Liver (tissue), 5 donors: ENCODE measurements around the gene ANKRA2. TPM values are rescaled to one million over a fixed set of nuclear protein-coding genes. Genes with fewer than 3 reads are reported as not detected.

Source experiments
- RXRA ChIP-seq, 2 donors: IDR thresholded peaks; 2 replicates each; pipeline ENCODE4 v1.6.1; 2017 to 2018; ENCODE audit warnings: antibody characterized with exemption in 2 of 2, mild to moderate bottlenecking in 1 of 2
- SP1 ChIP-seq: IDR thresholded peaks from 2 replicates; pipeline ENCODE4 v1.6.1; 2018; ENCODE audit warnings: antibody characterized with exemption, mild to moderate bottlenecking
- polyA plus RNA-seq, 2 donors: library from polyadenylated mRNA; stranded (reverse) in 1 of 2; unstranded in 1 of 2; fragments of 200-250 nt in 1 of 2; fragments of >200 nt in 1 of 2; fragmentation: Nextera tagmentation in 1 of 2; extraction: Ambion mirVana in 1 of 2; gene quantifications; one replicate each; pipeline versions ENCODE4 v1.2.1 to v1.2.3, GENCODE V29; 2013 to 2015
- total RNA-seq, 2 donors: library from RNA; depleted of rRNA; stranded (reverse); fragments of >200 nt; gene quantifications; one replicate each; pipeline ENCODE4 v1.2.3, GENCODE V29; 2014
- donor health status: healthy.
- donor health status: healthy.
- donor health status: healthy.

Gene ANKRA2
- total and polyA plus RNA-seq, 4 donors: 5.9 to 17.0 (median 14.5) TPM

DNA sequence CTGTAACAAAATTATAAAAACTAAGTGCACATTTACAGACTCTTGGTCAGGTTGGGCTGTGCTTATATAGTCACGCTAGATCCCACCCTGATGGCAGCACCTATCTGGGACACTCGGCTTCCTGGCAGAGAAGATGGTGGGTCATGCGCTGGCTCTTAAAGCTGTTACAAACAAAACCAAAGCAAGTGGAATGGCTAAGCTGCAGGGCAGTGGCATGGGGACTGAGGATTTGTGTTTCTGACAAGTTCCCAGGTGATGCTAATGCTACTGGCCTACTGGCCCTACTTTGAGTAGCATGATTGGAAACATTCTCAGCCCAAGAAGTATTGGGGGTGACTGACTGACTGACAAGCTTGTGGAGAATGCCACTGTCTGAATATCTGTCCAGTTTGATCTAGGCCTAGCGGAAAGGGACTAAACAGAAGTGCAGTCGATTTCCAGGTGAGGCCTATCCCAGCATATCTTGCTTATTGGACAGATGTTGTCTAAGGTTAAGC, 58.9 kb downstream of the ANKRA2 start (continued):
- TF ChIP-seq SP1: no peak
- TF ChIP-seq RXRA (IDR thresholded peaks at IDR 0.05): no peak

Other genes with a start within 250 kb of the ANKRA2 start
- not detected for gene FOXD1, start 116.9 kb downstream of the ANKRA2 start, total RNA-seq
- not detected for gene FOXD1, start 116.9 kb downstream of the ANKRA2 start, polyA plus RNA-seq
- gene BTF3, start 67.2 kb downstream of the ANKRA2 start, total RNA-seq: 100 to 1,000 TPM in 1 of 2 donors, 10 to 100 TPM in 1; 97.5 to 231 TPM
- gene BTF3, start 67.2 kb downstream of the ANKRA2 start, polyA plus RNA-seq: 100 to 1,000 TPM; 194 to 246 TPM
- 10 to 100 TPM in 1 of 2 donors, 1 to 10 TPM in 1; 7.0 to 18.1 TPM for gene UTP15, start 104 bp upstream of the ANKRA2 start, total RNA-seq
- 1 to 10 TPM; 3.5 to 3.8 TPM for gene UTP15, start 104 bp upstream of the ANKRA2 start, polyA plus RNA-seq
- gene ARHGEF28, start 60.6 kb upstream of the ANKRA2 start, total RNA-seq: 10 to 100 TPM in 1 of 2 donors, 1 to 10 TPM in 1; 2.5 to 13.9 TPM
- gene ARHGEF28, start 60.6 kb upstream of the ANKRA2 start, polyA plus RNA-seq: 1 to 10 TPM; 1.6 to 4.8 TPM